Measurements from ENCODE around the gene LRP5. TPM values are rescaled to one million over a fixed set of nuclear protein-coding genes. Genes with fewer than 3 reads are reported as not detected.

The LRP5 gene
- total RNA-seq, 1 donor = 0.42 TPM

Other genes starting within 250 kb of the LRP5 start
- gene CHKA, start 191.2 kb upstream of the LRP5 start, total RNA-seq = 23.1 TPM
- 20.0 TPM for gene KMT5B, start 99.3 kb upstream of the LRP5 start, total RNA-seq
- 4.4 TPM for gene C11orf24, start 40.6 kb upstream of the LRP5 start, total RNA-seq
- gene PPP6R3, start 148.2 kb downstream of the LRP5 start, total RNA-seq = 232 TPM